GM21423 (cell line): ENCODE measurements around the gene SLC22A16.
"Not testable (repeated sequence)": the region's sequence is repeated elsewhere in the genome, so short reads cannot be mapped to it uniquely, and the experiment has no call there.

Experiments used
- ATAC-seq: cut with Tn5 transposase; IDR thresholded peaks from one replicate; pipeline ENCODE4 v1.9.1; 2021; ENCODE audit warnings: mild to moderate bottlenecking, moderate library complexity; ENCODE audit not compliant: unreplicated experiment

SLC22A16 gene

DNA sequence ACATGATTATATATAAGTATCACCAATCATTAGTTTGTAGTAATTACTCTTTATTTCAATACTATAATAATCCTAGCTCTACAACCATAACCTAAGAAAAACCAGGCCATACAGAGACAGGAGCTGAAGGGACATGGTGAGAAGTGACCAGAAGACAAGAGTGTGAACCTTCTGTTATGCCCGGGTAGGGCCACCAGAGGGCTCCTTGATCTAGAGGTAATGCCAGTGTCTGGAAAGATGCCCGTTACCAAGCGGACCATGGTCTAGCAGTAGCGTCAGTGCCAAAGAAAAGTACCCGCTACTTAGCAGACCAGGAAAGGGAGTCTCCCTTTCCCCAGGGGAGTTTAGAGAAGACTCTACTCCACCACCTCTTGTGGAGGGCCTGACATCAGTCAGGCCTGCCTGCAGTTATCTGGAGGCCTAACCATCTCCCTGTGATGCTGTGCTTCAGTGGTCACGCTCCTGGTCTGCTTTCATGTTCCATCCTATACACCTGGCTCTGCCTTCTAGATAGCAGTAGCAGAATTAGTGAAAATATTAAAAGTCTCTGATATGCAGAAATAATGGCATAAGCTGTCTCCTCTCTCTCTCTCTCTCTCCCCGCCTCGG, 18.7 kb downstream of the SLC22A16 start:
- ATAC-seq = not testable (repeated sequence)

DNA sequence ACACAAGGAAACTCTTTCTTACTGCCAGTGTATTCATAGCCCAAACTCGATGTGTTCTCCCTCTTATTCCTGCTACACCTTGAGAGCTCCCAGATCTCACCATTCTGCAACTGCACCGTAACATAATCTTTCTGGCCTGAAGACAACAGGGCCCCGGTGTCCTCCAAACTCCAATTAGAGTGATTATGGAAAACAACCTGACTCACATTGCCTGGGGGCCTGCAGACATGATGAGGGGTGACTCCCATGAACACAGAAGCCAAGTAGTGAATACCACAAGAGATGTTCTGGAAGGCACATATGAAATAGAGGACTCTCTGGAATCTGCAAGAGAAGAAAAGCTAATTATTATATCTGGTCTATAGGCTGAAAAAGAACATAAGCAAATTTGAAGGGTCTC, 19.7 kb downstream of the SLC22A16 start:
- ATAC-seq = no peak

DNA sequence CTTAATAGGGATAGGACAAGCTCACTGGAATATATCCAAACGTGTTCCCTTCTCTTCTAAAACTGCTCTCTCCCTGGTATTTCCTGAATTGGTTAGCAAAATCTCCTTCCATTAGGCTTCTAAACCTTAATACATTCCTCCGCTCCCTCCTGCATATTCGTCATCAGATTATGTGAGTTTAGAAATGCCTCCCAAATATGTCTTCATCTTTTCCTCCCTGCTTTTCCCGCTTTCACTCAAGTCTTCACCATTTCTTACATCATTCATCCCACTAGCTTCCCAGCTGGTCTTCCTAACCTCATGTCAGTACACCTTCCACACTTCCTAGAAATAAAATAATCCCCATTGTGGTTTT, 26.9 kb downstream of the SLC22A16 start:
- ATAC-seq = no peak

DNA sequence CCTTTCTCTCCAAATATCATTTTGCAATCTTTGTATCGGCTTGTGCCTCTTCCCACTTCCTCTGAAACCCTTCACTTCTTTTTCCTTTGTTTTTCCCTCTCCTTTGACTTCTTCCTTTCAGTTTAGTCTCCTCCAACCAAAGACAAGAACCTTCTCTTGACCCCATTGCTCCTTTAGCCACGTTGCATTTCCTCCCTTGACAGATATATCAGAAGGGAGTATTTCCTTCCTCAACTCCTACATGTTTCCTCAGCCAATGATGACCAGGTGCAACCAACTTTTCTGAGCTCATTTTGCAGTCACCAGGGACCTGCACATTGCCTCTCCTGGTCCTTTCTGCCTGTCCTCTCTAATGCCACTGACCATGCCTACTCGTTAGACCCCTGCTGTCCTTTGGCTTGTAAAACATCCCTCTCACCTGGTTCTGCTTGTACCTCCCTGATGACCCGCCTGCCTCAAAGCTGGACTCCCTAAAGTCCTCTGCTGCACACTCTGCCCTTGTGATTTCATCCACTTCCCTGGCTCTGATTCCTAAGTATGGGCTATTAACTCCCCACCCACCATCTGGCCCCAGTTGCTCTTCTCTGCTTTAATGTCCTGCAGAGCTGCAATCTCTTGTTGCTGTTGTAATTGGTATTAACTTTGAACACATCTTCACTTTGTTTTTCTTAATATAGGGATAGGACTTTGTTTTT, 27.4 kb downstream of the SLC22A16 start:
- ATAC-seq = no peak

DNA sequence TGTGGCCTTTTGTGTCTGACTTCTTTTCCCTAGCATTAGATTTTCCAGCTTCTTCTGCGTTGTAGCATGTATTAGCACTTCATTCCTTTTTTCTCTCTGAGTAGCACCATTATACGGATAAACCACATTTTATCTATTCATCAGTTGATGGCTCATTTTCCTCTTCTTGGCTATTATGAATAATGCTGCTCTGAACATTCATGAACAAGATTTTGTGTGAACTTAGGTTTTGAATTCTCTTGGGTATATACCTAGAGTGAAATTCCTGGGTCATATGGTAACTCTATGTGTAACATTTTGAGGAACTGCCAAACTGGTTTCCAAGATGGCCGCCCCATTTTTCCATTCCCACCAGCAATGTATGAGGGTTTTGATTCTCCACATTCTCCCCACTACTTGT, 28.7 kb downstream of the SLC22A16 start:
- no peak for ATAC-seq

DNA sequence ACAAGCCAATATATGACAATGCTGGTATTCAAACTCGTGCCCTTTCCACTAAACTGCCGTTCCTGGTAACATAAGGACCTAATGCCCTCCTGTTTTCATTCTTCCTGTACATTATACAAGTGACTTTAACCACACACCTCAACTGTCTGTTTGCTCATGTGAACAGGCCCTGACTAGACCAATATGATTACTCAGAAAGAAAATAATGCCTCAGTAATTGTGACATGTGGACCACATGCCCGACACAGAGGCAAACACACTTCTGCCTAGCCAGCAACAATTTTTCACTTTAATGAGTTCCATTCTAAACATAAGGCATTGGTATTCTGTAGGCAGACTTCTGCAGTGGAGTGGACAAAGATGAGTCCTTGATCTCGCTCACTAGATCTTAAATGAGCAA, 30.0 kb downstream of the SLC22A16 start:
- no peak for ATAC-seq

DNA sequence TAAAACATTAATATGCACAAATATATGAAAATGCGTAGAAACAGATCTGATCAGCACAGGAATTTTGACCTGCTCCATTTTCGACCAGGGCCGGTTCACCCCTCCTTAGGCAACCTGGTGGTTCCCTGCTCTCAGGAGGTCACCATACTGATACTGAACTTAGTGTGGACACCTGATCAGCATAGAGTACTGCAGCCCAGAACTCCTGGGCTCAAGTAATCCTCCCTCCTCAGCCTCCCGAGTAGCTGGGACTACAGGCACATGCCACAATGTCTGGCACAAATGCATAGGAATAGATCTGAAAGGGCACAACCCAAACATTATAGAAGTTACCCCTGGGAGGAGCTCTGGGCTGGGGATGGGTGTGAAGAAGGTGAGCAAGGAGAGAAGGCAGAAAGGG, 36.4 kb downstream of the SLC22A16 start:
- no peak for ATAC-seq

DNA sequence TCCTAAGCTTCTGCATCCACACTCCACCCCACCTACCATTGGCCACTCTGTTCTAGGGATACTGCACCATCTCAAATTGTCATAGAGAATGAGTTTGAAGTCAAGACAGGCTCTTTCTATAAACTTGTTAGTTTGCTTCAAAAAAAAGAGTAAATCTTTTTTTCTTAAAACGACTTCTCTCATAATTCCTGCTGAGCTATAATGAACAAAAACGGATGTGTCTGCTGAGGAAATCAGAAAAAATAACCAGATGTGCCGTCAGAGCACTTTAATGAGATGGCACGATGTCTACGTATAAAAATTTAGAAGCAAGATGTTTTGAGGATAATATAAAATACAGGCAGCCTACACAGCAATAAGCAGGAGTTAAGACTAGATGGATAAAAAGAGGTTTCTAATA, 37.1 kb downstream of the SLC22A16 start:
- no peak for ATAC-seq

DNA sequence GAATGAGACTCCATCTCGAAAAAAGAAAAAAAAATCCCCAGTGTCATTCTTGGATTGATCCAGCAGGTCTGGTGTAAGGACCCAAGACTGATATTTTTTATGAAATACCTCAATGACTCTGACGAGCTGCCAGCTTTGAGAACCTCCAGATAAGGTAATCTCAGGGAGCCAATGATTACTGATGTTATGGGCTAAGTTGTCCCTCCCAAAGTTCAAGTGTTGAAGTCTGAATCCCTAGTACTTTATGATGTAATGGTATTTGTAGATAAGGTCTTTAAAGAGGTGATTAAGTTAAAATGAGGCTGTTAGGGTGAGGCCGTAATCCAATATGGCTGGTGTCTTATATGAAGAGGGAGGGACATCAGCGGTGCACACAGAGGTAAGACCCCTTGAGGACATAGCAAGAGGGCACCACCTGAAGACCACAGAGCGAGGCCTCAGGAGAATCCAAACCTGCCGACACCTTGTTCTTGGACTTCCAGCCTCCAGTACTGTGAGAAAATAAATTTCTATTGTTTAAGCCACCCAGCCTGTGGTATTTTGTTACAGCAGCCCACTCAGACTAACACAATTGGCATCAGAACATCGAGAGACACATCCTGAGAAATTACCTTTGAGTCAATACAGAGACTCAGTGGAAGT, 41.3 kb downstream of the SLC22A16 start:
- ATAC-seq = no peak

DNA sequence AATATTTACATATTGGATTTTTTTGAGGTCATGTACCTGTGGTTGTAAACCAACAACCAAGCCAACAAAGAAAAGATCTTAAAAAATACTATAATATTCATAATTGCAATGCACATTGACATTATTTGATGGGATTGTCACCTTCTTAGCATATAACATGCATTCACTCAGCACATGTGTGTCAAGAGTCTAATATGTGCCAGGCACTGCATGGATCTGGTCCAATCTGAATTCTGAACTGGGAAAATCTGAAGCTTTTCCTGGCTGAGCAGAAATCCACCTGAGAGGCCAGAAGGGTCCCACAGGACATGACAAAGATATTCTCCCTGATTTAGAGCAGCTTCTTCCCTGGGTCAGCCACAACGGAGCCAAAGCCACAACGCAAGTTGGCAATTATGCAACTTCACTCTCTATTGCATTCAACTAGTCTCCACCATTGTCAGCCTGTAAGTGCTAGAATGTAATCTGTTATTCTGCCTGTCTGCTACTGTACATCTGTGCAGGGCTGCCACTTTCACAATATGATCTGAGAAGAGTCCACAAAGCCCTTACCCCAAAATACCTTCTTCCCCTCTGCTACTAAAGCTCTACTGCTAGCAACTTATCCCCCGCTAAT, 44.0 kb downstream of the SLC22A16 start:
- no peak for ATAC-seq

DNA sequence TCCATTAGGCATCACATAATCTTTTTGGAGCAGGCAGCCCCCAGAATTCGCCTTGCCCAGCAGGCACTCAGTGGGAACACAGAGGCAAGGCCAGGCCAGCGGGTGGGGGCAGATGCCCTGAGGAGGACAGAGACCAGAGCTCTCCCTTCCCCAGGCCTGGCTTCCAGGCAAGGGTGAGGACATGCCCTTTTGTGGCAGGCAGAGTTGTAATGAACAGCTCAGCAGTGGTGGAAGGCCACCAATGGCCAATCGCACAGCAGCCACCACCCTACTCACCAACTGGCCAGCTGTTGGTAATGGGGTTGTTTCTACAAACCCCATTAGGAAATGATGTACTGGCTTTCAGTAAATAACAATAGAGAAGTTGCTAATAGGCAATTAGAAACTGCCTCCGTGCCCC, 45.7 kb downstream of the SLC22A16 start:
- ATAC-seq = no peak

DNA sequence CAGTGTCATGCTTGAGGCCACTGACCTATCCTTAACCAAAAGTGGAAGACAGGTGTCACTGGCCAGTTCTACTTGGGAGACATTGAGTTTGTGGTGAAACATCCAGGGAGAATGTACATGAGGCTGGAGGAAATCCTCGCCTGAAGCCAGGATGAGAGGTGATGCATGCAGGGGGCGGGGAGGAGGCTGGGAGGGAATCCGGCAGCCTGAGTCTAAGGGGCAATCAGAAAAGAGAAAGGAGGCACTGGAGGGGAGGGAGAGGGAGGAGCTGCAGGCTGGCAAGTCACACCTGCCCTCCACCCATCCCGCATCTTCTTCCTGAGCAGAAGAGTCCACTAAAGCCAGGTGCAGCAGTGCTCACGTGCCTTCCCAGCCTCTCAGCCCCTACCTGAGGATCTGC, 46.2 kb downstream of the SLC22A16 start:
- ATAC-seq = no peak

DNA sequence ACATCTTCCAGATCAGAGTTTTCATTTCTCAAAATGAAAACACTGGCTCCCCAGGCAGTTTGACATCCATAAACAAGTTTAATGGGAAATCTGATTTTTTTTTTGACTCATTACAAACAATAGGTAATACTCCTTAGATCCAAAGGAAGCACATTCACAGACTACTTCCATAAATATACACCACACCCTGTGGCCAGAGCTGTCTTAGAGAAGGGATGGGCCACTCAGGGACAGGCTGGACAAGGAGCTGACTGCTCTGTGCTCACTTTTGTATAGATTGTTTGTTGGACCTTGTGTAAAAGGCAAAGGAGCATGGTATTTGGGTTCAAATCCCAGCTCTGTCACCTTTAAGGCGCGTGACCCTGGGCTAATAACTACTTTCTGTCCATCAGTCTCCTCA, 48.3 kb downstream of the SLC22A16 start:
- no peak for ATAC-seq

DNA sequence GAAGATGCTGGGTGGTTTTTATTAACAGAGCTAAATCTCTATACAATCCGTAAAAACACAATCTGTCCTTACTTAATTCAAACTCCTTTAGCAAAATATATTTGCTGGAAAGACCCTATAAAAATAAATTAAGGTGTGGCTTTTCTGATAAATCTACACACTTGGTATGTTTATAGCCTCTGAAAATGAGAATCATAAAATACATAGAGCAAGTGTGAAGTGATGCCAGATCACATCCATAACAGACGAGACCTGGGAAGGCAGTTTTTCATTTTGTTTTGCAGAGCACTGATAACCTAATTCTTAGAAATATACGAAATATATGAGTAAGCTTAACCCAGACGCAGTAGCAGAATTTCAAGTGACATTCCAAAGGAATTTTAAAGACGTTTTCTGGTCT, 50.6 kb downstream of the SLC22A16 start:
- no peak for ATAC-seq

DNA sequence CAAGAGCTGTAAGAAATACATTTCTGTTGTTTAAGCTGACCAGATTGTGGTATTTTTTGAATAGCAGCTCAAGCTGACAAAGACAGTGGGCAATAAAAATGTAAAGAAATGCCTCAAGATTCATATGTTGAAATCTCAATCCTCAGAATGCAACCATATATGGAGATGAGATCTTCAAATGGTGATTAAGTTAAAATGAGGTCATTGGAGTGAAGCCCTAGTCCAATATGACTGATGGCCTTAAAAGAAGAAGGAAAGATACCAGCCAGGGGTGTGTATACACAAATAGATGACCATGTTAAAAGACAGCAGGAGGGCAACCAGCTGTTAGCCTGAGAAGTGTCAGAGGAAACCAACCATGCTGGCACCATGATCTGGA, 54.0 kb downstream of the SLC22A16 start:
- ATAC-seq = no peak

DNA sequence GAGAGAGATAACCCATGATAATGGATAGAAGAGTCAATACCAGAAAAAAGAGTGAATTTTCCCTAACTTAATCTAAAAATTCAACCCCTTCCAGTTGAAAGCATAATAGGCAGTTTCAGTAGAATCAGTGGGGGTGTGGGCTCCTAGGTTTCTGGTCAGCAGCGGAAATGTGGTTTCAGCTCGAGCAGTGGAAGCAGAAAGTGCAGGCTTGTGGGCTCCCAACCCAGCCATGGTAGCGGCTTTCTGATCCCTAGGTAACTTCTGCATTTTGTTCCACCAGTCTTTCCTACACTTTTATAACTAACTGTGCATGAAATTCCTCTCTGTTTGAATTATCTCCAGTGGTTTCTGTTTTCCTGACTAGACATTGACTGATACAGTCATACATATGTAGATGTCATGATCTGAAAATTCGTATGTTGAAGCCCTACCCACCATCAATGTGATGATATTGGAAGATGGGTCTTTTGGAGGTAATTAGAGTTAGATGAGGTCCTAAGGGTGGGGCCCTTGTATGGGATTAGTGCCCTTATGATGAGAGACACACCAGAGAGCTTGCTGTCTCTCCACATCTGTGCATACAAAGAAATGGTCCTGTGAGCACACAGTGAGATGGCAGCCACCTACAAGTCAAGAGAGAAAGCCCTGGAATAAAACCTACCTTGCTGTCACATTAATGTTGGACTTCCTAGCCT, 54.5 kb downstream of the SLC22A16 start:
- ATAC-seq = no peak

DNA sequence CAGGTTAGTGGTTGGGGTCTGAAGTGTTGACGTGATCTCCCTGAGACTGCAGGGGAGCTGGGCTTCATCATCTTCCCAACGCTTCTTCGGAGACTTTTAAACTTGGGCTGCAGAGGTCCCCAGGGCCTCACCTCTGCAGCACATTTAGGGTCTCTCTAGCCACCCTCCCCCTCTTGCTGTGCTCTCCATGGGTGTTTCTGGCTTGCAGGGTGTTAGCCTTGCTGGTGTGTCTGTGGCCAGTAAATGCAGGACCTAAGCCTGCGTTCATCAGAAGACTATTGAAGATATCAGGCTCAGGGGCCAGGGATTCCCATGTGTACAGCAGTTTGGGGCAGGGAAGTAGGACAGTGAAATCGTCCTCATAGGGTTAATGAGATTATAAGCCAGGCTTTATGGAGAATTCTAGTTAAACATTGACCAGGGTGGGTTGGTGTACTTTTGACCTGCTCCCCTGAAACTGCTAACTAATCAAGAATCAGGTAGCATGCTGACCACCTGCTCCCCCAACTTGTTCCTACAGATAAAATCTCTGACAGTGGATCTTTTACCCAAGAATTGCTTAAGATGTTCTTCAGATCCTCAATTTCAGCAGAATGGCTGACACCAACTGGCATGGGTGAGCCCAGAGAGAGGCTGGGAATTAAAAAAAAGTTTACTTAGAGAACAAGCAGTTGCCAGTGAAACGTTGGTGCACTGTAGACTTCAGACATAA, 57.2 kb downstream of the SLC22A16 start:
- no peak for ATAC-seq

DNA sequence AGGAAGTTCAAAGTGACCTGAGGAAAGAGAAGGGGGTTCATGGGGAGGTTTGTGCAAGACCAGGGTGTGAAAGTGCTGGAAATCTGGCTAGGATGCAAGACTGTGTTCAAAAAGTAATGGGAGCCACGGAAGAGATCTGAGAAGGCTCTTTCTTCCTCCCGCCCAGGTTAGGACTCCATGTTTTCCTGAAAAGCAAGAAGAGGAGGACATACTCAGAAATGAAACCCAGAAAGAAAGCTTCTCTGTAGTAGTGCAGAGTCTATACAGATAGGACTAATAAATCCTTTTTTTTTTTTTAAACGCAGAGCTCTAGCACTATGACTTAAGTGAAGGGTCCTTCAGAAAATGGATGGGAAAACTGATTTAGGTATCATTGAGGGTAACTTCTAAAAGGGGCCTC, 57.8 kb downstream of the SLC22A16 start:
- ATAC-seq = no peak

DNA sequence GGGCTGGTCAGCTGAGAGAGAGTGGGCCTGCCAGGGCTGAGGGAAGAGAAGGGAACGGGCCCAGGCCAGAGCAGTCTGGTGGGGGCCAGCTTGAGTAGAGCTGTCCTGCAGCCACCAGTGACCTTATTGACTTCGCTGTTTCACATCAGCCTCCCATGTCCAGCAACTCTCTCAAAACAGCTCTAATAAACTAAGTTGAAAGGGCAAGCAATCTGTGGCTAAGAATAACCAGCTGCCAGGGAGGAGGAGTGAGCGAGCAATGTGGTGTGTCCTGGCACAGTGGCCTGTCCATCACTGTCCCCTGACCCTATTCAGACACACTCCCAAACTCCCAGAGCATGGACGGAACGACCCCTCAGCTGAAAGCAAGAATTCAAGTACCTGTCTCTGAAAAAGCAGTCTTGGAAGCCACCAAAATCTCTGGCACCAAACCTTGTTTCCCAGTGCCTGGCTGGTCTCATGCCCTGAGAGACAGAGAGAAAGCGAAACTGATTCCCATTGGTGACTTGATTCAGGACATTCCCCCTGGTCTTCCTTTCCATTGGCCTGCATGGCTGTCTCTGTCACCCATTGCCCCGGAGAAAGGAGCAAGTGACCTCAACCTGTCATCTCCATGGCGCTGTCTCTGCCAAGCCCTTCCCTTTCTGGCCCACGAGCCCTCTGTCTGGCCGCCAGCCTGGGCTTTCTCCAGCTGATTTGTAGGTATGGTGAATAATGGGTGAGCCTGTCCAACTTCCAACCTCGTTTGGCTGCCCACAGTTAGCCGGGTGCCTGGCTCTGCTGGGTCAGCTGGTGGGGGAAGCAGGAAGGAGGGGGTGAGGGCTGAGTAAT, 61.1 kb downstream of the SLC22A16 start, which contains the start of gene DDO:
TSS of gene DDO (minus strand) at position 490 of the 831 bp plus-strand sequence. CDS start 2,113 bp downstream, outside the sequence.
- no peak for ATAC-seq

DNA sequence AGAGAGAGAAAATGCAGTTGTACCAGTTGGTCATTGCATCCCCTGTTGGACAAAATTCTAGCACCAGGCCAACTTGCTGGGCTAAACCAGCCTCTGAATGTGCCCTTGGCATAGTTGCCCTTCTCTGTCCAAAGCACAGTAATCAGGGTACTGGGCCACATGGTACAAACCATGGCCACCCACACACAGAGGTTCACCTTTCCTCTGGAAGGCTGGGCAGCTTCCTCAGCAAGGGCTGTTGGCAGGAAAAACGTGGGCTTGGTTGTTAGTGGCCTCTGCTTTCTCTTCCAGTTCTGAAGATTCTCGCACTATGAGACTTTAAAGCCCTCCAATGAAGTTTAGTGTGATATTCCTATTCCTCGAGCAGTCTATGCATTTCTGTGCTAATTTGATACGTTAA, 61.7 kb downstream of the SLC22A16 start:
- ATAC-seq = no peak
